Bone marrow (tissue), 2 donors: ENCODE measurements around the gene ASGR1.

Experiments
- DNase-seq, 2 donors: peaks; one replicate each; lab custom pipeline; 2025; lab: John Stamatoyannopoulos, UW

Gene ASGR1

DNA sequence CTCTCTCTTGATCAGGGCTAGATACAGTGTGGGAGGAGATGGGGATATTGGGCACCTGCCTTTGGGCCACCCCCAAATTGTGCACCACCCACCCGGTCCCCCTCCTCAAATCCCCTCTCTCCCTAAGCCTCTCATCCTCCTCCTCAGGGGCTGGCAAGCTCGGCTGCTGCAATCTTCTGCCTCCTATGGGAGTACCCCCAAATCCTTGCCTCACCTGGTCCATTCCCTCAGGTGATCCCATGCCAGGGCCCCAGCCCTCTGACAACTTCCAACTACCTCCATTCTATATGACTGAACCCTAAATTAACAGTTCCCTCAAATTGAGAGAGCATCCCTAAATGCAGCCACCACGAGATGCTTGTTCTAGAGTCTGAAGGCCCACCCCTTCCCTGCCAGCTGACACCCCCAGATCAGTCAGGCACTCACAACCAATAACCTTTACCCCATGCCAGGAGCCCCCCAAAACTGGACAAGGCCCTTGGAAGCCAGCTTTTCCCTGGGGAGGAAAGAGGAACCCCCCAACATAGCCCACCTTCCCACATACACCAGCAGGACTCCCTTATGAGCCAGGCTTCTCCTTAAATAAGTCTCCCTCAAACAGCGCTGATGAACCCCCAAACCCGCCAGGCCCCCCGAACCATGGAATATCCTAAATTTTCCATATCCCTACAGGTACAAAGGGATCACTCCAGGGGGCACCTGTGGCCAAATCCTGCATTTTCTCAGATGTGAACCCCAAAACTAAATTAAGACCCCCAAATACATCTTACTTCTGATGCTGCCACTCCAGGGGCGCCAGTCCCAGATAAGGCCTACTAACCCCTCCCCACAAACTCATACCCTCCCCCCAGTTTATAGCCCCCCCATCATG is 37.3 kb upstream of the ASGR1 start:
- no peak for DNase-seq

DNA sequence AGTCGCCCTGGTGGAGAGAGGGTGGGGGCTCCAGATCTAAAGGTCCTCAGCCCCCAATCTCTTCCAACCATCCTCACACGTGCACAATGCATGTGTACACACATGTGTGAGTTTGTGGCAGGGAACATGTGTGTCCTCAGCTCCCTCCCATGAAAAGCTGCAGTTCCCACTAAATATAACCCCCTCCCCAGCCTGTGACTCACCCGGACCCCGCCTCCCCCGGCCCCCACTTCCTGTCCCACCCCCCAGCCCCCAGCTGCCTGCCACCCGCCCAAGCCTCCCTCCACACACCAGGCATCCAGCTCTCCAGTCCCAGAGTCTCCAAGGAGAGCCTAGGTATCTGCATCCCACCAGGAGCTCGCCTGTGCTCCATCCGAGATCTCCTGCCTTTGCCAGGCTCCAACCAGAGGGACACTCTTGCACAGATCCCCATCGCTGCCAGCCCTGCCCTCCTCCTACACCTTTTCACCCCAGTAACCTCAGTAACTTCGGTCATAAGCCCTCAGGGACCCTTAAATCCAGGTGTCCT is 36.5 kb upstream of the ASGR1 start:
- peak in 1 of 2 donors; percentile 31 for DNase-seq

DNA sequence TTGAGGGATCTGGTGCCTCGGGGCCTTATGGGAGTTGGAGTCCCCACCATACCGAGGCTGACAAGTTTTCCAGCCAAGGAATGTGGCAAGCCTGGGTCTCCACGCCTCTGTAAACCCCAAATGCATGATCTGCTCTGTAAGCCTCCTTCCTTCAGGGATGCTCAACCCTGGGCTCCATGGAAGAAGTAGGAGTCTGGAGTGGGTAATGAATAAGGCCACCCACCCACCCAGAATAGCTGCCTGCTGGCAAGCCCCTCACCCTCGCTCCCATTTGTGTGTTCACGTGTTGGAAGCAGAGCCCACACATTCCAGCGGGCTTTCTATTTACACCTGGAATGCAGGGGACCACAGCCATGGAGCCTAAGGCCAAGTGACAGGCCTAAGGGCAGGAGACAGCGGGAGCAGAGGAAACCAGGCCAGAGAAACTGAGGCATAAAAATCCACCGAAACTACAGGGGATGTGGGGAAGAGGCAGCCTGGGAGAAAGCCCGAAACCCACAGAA is 36.0 kb upstream of the ASGR1 start:
- DNase-seq, result no peak

DNA sequence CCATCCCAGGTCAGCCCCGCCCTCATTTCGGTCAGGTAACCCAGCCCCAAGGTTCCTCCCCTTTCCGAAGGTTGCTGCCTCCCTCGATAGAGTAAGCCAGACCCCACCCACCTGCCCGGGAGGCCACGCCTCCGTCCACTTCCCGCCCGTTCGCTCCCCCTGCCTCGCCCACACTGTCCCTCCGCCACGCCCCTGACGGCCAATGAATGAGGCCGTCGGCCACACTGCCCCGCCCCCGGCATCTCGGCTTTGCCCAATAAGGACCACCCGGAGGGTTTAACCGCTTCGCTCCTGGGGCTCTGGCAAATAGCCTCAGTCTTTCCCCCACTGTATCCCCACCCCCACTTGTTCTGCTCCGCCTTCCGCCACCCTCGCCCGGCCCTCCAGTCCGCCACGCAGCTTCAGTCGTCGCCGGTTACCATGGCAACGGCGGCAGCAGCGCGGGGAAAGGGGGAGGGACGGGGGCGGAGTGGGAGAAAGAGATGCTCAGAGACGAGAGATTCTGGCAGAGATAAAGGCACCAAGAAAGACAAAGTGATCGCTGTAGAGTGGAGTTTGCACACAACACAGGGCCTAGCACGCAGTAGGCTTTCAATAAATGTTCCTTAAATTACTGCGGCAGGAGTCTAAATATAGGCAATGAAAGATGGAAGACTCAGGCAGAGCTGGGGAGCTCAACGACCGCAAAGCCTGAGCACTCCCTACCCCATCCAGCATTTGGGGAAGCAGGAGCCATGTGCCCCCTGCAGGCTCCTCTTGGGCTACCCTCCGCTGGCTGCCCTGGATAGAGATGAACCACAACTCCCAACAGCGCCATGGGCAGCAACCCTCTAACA is 35.3 kb upstream of the ASGR1 start:
- DNase-seq, result peak; percentile 82 to 89

DNA sequence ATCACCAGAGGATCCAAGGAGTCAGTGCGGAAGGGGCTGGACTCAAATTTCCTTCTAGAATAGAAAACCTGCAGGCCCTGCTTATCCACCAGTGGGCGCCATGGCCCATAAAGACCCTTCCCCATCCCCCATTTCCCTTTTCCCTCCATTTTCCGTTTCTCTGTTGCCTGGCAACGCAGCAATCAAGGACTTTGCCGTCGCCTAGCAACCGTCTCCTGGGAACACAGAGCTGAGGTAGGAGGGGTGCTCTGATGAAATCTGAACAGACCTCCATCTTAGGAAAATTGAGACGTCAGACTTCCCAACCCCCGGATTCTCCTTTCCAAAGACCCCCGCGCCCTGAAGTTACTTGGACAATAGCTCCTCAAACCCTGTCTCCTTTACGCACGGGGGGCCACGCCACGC is 34.7 kb upstream of the ASGR1 start:
- peak in 1 of 2 donors; percentile 20 for DNase-seq

DNA sequence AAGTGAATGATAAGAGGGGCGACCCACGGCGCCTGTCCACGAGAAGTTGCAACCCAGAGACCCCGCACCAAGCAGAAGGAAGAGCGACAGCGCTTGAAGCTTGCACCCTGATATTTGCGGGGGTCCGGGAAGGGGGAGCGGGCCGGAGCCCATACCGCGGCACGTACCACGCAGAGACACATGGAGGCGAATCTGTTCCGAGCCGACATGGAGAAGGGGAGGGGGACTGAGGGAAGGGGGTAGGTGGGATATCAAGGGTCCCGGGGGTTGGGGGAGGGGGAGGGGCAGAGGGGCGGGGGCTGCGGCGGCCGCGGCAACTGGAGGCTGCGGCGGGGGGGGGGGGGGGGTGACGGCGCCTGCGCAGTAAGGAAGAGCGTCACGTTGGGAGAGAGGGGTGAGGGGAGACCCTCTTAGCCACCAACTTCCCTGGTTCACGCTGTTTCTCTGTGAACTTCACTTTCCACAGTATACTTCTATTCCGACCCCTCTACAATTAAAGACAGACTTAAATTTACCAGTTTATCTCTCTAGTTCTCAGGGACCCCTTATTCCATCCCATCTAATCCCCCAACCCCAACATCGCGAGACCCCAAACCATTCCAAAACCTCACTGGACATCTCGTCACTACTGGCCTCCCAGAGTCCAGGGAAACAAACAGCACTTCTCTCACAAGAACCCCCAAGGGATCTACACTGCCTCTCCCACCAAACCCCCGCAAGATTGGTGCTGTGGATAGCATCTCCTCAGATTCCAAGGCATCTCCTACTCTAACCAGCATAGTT is 32.5 kb upstream of the ASGR1 start:
- no peak for DNase-seq

DNA sequence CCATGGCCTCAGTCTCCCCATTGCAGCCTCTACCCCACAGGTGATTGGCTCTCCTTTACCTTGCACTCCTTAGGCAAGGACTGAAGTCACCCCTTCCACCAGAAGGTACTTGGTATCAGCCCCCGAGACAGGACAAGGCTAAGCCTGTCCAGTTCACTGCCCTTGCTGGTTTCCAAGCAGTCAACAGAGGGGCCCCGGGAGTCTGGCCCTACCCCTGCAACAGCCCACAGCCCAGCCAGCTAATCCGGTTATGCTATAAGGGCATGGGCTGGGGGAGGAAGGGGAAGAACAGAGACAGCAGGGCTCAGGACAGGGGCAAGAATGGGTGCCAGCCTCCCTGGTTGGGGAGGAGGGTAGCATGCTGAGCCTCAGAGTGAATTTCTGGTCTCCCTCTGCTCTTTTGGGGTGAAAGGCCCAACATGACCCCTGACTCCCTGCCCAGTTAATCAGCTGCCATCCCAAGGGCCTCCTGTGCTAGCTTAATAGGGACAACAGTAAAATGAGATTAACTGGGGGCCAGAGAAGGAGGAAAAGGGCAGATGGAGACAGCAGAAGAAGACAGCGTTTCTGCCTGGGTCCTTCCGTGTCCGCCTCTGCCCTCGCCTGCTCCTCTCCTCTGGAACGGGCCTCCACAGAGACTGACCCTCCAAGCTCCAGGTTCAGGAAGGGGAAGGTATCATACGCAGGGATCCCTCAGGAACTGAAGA is 29.7 kb upstream of the ASGR1 start:
- DNase-seq, result no peak

DNA sequence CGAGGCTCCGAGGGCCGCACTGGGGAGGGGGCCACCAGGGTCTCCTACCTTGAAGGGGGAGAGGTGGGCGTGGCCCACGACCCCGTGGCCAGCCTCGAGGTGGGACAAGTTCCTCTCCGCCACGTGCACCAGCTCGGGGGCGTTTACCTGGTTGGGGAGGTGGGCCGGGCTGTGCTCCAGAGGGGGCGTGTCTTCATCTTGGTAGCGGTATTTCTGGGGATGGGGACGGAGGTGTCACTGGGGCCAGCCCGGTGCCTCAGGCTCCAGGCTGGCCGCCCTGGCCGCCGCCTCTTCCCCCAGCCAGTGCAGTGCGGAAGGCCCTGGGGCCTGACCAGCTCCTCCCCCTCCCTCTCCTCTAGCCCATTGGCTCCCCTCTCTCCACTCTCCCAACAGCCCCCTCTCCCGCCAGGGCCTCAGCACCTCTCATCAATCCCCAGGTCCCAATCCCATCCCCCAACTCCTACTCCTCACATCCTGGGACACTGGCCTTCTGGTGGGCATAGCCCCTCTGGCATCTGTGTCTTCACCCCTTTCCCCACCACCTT is 28.9 kb upstream of the ASGR1 start:
- DNase-seq, result no peak

DNA sequence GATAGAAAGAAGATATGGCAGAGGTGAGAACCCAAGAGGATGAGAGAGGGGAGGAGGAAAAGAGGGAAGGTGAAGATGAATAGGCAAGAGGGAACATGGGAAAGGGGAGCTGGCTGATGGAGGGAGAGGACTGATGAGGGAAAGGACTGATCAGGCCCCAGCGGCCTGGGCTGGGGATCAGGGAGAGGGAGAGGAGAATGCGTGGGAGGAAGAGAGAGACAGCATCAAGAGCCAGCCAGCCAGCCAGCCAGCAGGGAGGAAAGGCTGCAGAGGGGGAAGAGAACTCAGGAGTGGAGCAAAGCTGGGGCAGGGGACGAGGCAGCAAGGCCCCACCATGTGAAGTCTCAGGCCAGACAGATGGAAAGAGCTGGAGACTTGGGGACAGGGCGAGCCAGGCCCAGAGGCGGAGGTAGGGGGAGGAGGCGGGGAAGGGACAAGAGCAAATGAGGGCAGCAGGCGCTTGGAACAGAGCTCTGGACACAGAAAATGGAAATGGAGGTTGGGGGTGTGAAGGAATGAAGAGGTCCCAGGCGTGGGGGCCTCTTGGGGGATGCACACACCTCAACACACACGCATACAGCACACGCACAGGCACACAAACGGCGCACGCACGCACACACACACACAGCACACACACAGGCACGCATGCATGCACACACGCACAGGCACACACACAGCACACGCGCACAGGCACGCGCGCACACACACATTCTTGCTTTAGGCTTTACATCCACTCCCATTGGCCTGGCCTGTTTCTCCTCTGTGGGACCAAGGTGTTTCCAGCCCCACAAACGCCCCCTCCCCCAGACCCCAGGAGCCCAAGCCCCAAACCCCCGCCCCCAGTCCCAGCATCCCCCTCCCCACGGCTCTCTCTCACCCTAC is 28.2 kb upstream of the ASGR1 start:
- no peak for DNase-seq

DNA sequence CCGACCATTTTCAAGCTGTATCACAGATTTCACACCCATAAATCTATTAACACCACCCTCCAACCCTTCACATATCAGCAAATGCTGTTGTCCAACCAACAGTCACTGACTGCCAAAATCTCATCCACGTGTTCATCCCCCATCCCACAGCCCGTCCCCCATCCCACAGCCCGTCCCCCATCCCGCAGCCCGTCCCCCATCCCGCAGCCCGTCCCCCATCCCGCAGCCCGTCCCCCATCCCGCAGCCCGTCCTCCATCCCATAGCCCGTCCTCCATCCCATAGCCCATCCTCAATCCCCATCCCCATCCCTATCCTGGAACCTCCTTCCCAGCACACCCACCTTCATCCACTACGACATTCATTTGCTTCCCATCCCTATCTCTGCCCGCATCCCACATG is 26.4 kb upstream of the ASGR1 start:
- DNase-seq, result no peak

DNA sequence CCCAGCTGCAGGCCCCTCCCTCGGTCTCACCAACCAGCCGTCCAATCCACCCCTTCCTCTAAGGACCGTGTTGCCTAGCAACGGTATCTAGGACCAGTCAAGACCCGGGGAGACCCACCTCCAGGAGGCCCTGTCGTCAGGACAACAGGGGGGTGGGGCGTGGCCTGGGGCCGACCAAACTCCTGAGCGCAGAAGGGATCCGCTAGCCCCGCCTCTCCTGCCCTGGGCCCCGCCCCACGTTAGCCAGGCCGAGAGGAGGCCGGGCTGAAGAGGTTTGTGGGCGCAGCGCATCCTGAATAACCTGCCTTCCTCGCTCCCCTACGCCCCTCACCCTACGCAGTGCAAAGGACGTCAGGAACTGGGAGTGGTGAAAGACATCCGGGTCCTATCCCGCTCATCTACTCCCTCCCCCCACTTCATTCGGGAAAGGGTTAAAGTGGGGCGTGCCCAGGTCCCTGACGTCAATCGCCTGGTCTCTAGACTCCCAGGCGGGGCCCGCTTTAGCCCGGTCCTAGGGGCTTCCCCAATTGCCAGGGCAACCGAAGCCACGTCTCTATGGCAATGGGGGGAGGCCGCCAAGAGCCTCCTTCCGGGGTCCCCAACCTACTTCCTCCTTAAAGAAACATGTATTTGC is 25.8 kb upstream of the ASGR1 start:
- peak in 1 of 2 donors; percentile 95 for DNase-seq

DNA sequence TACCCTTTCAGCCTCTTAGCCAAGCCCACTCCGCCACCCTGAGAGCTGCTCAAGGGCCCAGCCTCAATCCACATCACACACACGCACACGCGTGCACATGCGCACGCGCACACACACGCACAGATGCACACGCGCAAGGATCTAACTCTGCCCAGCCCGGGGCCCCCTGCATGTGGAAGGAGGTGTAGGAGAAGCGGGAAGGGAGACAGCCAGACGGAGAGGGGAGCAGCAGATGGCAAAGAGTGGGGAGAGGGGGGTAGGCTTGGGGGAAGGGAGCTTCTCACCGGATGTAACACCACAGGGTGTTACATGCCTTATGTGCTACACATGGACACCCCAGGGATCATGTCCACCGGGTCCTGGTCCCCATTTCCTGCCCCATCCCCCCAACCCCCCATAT is 25.2 kb upstream of the ASGR1 start:
- DNase-seq, result no peak

DNA sequence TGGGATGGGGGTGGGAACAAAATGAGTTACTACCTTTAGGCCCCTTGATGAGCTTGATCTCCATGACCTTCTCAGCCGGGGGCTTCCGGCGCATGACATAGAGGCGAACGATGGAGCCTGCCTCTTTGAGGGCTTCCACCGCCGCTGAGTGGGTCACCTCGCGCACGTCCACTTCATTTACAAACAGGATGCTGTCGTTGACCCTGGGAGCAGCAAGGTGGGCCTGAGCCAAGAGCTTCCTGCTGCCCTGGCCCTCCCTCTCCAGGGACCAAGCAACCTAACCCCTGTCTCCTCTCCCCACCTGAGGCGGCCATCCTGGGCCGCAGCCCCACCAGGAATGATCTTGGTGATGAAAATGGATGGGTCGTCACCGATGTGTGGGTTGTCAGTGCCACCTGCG is 24.2 kb upstream of the ASGR1 start:
- no peak for DNase-seq

DNA sequence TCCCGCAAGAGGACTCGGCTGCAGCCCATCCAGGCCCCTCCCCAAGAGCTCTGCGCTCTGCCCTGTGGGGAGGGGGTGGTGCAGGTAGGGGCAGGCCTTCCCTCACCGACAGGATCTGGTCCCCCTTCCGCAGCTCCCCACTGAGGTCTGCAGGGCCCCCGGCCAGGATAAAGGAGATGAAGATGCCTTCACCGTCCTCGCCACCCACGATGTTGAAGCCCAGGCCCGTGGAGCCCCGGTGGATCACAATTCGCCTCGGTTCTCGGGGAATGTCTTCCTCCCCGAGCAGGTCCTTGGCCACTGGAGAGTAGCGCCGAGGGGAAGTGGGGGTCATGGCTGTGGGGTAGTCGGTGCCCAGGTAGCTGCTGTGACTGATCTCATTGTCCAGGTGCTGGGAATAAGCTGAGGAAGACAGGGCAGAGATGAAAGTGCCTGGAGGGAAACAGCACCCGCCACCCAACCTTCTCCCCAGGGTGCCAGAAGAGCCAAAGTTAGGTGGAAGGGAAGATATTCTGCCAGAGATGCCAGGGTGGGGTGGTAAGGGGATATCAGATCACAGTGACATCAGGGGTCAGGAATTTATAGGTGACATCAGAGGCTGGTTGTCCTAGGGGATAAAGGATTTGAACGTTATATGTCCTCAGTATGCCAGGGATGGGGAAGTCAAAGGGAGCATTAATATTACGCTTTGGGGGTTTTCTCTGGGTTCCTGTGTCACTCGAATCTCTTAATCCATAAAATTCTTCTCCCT is 17.7 kb upstream of the ASGR1 start:
- DNase-seq, result no peak

DNA sequence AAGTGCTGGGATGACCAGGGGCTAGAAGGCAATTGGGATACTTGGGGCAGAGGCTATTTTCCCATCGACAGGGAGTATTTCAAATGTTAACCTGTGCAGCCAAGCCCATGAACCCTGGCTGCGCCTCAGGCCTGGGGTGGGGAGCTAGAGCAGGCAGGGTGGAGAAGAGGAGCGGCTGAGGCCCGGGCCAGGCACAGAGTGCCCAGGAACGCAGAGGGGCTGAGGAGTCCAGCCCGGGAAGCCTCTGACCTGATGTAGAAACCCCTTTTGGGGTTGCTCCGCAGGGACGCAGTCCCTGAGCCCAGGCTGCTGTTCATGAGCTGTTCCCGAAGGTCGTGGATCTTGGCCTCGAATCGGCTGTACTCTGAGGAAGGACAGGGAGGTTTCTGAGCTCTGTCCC is 16.8 kb upstream of the ASGR1 start:
- DNase-seq, result no peak

DNA sequence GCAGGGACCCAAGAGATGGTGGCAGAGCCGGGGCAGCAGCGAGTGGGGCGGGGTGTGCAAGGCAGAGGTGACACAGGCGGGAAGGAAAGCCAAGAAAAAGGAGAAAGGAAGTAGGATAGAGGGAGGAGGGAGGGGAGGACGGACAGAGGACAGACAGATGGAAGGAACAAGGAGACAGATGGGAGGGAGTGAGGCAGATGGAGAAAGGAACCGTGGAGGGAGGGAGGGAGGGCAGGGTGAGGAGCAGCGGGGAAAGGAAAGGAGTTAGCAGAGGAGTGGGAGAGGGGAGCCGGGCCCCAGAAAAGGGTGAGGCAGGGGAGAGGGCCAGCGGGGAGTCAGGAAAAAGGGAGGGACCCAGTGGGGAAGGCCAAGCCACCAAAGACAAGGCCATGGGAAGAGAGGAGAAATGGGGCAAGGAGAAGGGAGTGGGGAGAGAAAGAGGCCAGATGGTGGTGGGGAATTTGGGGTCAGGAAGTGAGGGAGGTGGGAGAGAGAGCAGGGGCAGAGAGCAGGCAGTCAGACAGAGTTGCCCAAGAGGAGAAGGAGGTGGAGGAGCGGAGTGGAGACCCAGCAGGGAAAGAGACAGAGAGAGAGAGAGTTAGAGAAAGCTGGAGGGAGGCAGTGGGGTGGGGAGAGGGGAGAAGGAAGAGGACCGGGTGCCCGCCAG is 13.2 kb upstream of the ASGR1 start:
- no peak for DNase-seq

DNA sequence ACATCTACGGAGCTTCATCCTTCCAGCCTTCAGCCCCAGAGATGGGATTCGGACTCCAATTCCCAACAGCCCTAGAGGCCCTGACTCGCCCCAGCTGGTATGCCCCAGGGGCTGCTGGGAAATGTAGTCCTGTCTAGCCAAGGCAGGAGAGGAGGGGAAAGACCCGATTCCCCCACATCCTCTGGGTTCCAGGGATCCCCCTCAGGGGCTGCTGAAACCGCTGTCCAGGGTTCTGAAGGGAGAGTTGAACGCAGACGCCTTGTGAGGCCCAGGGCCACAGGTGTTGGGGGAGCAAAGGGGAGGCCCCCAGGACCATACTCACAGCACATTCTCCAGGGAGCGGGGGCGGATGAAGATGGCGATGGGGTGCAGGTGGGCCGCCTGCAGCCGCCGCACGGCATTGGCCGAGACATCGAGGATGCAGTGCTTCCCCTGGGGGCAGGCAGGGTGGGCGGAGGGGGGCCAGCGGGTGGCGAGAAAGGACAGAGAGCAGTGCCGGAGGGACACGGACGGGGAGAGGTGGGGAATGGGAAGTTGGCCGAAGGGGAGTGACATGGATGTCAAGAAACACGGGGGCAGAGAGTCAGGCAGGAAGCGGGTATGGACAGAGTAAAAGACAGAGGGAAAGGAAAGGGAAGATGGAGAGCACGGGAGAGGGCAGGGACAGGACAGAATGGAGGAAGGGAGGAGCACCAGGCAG is 12.6 kb upstream of the ASGR1 start:
- no peak for DNase-seq

DNA sequence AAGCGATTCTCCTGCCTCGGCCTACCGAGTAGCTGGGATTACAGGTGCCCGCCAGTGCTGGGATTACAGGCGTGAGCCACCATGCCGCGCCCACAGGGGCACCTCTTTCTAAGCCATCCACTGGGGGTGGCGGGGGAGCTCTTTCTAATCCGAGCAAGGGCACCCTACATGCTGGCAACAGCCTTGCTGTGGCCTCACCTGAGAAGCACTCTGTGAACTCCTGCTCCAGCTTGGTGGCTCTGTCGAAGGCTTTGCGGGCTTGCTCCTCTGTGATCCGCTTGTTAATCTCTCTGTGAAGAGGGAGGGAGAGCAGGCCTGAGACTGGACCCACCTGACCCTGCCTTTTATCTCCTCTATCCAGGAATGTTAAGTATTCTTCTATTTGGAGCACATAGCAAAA is 11.9 kb upstream of the ASGR1 start:
- DNase-seq, result no peak
